Medulla oblongata (tissue), 1 donor: ENCODE results near the gene ASS1.

Experiments used
- DNase-seq: peaks from one replicate; pipeline ENCODE4 v3.0.0-alpha.2; 2015; ENCODE audit errors: extremely low spot score

The ASS1 gene

GRCh38 chr9:130531670-130532069, 86.9 kb downstream of the ASS1 start:
- DNase-seq, result no peak

DNA sequence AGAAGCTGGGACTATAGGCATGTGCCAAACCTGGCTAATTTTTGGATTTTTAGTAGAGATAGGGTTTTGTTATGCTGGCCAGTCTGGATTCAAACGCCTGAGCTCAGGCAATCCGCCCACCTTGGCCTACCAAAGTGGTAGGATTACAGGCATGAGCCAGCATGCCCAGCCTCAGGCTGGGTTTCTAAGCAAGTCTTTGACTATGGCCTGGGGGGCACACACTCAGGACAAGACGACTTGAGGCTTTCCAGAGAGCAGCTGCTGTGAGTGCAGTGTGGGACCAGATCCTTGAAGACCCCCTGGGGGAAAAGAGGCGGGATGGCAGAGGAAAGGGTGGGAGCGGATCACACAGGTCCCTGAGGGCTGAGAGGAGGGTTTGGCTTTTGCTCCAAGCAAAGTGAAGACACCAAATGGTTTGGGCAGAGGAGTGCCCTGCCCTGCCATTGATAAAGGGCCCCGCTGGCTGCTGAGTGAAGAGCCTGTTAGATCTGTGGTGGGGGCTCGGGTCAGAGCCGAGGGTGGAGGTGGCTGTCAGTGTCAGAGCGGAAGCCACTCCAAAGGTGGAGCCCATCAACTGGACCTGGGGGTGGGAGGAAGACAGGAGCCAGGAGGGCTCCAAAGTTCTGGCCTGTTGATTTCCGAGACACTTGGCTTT, 87.8 kb downstream of the ASS1 start:
- no peak for DNase-seq

DNA sequence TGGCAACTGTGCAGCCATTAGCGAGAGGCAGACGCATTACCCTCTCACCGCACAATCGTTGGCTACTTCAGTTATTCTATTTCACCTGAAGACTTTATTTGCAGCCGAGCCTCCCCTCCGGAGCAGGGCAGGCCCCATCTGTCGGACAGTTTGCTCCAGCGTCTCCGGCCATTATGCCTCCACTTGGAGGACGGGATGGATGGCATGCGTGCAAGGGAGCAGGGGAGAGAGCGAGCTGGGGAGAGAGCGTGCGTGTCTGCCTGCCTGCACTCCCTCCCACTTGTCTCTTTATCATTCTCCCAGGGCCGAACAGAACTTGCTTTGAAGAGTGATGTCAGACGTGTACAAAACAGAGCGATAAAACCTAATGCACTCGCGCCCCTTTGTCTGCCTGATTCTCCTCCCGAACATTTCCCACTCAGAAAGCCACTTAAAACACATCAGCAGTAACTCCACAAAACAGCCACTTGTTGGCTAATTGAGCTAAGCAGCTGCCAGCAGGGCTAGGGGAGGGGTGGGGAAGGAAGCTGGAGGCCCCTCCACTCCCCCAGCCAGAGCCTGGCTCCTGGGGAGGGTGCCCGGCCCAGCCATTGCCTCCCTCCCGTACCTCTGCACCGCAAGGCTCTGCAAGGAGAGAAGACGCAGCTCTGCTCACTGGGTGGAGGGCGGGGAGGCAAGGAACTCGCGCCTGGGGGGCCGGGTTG, 91.2 kb downstream of the ASS1 start:
- peak; percentile 5 for DNase-seq

DNA sequence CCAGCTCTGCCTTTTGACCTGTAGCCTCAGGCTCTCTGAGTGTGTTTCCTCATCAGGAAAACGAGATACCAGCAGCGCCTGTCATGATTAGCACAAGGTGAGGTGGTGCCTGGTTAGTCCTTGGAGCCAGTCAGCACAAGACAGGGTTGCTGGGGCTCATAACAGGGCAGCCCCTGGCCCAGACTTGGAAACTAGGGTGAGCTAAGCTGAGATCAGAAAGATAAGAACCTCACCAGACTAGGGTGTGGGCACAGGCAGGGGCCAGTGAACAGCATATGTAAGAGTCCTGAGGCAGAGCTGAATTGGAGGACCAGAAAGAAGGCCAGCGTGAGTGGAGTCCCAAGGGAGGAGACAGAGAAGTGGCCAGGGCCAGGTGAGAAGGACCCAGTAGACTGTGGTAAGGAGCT, 91.9 kb downstream of the ASS1 start:
- no peak for DNase-seq

DNA sequence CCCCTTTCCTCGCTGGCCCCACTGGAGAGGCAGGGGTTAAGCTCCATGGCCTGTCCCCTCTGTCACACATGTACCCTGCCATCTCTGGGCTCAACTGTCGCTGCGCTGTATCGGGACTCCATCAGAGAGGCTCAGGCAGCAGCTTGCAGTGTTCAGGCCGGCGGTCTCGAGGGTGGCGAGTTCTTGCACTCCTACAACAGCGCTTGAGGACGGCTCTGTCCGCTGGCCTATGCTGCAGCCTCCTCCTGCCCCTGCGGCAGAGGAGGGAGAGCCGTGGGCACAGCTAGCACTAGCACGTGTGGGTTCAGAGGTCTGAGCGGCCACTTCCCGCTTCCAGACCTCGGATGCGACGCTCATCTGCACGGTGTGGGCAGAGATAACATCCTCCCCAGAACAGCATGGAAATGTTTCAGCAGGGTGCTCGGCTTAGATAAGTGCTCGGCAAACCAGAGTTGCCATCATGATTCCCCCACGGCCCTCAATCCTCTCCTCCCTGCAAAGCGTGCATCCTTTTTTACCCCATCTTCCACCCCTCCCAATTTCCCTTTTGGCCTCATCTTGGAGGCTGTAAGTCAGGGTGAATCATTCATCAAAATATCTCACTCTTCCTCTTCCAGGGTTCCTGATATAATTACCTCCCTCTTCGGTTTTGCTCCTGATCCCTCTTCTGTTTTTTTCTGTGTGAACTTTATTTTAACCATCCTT, 92.7 kb downstream of the ASS1 start:
- DNase-seq, result no peak

- no peak for DNase-seq
These were observed 94.9 kb downstream of the ASS1 start for GRCh38 chr9:130539420-130540223.

DNA sequence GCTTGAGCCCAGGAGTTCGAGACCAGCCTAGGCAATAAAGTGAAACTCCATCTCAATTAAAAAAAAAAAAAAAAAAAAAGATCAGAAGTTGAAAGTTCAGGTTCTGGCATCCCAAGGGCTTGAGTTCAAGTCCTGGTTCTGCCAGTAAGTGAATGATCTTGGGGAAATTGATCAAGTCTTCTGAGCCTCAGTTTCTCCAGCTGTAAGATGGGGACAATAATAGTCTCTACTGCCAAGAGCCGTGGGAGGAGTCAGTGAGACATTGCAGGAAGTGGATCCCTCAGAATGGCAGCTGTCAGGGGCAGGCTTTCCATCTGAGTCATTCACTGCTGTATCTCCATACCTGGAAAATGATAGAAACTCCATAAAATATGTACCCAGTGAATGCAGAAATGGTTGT, 96.8 kb downstream of the ASS1 start:
- no peak for DNase-seq

- no peak for DNase-seq
These were observed 97.3 kb downstream of the ASS1 start for GRCh38 chr9:130542038-130542437.

DNA sequence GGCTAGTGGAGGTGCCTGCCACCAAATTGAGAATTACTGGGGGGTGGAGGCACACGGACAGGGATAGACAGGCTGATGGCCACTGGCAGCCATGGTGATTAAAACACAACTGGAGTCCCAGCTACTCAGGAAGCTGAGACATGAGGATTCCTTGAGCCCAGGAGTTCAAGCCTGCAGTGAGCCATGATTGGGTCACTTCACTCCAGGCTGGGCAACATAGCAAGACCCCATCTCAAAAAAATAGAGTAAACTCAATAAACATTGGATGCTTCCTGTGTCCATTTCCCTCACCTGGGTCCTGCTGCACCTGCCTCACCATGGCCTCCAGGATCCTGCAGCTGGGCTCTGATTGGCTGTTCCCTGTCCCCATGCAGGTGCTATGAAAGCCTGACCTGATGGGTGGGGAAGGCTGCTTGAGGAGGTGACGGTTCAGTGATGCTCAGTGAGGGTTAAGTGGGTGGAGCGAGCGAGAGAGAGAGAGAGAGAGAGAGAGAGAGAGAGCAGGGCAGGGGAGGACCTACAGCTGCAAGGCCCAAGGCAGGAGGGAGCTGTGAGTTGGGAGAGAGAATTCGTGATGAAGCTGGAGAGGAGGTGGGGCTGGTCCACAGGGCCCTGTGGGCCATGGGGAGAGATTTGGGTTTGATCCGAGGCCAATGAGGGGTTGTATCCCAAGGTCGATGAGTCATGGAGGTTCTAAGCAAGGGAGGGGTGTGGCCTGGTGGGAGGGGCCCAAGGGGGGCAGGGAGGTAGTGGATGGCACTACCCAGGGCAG, 97.9 kb downstream of the ASS1 start:
- DNase-seq, result no peak

- DNase-seq, result no peak
These were observed 98.6 kb downstream of the ASS1 start for GRCh38 chr9:130543368-130543767.

DNA sequence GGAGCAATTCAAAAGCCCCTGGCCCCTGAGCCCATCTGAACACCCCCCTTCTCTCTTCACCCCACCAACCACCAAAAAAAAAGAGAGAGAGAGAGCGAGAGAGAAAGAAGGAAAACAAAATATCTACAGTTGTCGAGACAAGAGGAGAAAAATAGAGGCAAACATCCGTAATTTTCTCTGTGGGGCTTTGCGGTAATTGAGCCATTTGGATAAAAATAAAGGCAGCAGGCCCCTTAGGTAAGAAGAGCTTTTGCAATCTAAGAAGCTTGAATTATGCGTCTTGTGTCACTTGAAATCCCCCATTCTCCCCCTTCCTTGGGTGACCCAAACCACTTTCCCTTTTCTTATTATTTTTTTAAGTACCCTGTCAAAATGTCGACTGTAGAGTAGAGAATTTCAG, 99.1 kb downstream of the ASS1 start:
- DNase-seq, result no peak

GRCh38 chr9:130544364-130544763, 99.6 kb downstream of the ASS1 start:
- DNase-seq, result no peak

DNA sequence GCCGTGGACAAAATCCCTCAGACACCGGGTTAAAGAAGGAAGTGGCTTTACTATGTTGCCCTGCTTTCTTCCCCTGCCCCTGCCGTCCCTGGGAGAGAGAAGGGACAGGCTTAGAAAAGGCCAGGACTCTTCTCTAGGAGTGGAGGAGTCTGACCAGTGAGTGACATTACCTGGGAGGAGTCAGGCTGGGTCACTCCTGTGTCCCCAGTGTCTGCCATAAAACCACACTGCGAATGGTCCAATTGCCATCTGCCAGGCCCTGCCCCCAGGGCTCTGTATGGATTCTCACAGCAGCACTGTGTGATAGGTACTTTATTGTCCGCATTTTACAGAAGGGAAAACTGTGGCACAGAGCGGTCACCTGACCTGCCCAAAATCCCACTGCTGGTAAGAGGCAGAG, 103.3 kb downstream of the ASS1 start:
- no peak for DNase-seq

DNA sequence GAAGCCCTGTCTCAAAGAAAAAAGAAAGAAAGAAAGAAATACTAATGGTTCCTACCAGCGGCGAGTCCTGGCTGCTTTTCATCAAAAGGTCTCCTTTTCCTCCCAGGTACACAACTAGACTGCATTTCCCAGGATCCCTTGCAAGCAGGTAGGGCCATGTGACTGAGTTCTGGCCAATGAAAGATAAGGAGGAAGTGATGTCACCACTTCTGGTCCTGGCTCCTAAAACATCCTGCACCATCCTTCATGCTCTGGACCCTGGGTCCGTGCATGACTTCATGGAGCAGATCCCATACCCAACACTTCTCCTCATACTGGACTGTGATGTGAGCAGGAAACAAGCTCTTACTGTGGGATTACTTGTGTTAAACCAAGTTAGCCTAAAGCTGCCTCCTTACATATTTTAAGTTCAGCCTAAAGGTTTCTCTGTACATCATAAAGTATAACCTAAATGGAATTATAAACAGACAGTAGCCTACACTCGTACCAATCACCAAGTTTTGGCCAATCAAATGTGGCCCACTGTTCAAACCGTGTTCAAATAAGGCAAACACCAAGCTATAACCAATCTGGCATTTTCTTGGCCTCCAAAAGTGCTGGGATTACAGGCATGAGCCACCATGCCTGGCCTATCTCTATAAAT, 104.5 kb downstream of the ASS1 start:
- no peak for DNase-seq
